ENCODE data around the gene ARHGAP18. TPM values are rescaled to one million over a fixed set of nuclear protein-coding genes. Genes with fewer than 3 reads are reported as not detected.
A peak's percentile ranks its signal among the peaks of the same experiment; 100 is the strongest.

ARHGAP18 gene
- total and polyA plus RNA-seq, 10 of the 15 experiments (the other 5 are each of a cell fraction or from before 2014, with no cell fraction given), result 18.2 to 52.2 (median 31.7) TPM

- no peaks in the 10 kb centered on the region for H3K9me3 ChIP-seq (replicated peaks; ENCODE audit: control insufficient read depth, insufficient read depth, low read length)
- CTCF ChIA-PET, result interaction anchor here (1.4 kb wide), 1 partner anchor 35 kb away, joined by 3 read pairs; no protein-coding TSS in a partner anchor
- POLR2A ChIA-PET, result no interaction called here
- intact Hi-C loops (cut with micrococcal nuclease; ENCODE audit: unreplicated experiment), result no loop called here
- H2AFZ ChIP-seq (ENCODE audit: control insufficient read depth, low read depth, low read length), result no peak overlapping the region
- H3K4me1 ChIP-seq (ENCODE audit: control insufficient read depth, insufficient read depth, low read length), result peaks cover 35% of the 10 kb centered on the region
- DNase-seq (ENCODE audit: low read depth, low spot score), result no peak
- ATAC-seq, result no peak
- no peaks in the 10 kb centered on the region for H3K36me3 ChIP-seq (ENCODE audit: control insufficient read depth in 2 of 2, insufficient read depth in 2 of 2, low read length in 1 of 2)
- no peak for FAIRE-seq
- RAD21 ChIA-PET (ENCODE audit: unreplicated experiment), result no interaction called here
- H3K9ac ChIP-seq (ENCODE audit: control insufficient read depth, insufficient read depth, low read length), result no peak overlapping the region
- no peak overlapping the region for H3K27ac ChIP-seq (ENCODE audit: control insufficient read depth, insufficient read depth)
- no peaks in the 10 kb centered on the region for H4K20me1 ChIP-seq (ENCODE audit: control insufficient read depth, insufficient read depth)
- no peaks in the 10 kb centered on the region for H3K27me3 ChIP-seq (replicated peaks in 1 of 2; ENCODE audit: control insufficient read depth in 2 of 2, insufficient read depth in 2 of 2, low read length in 1 of 2)
- in situ Hi-C loops (cut with MboI), result no loop called here
- no peak overlapping the region for H3K4me2 ChIP-seq (ENCODE audit: control insufficient read depth, insufficient read depth)
- no TSS peak for BruUV-seq (replicated peaks)
- TF ChIP-seq IRF3 (IDR thresholded peaks at IDR 0.05), result no peak
- TF ChIP-seq RAD21 (IDR thresholded peaks at IDR 0.05; ENCODE audit: insufficient read depth, low read depth, low read length), result peak; percentile 29; the same call in 1 of the 2 replicates
- TF ChIP-seq SMC3 (IDR thresholded peaks at IDR 0.05; ENCODE audit: borderline replicate concordance, low read length), result peak; percentile 8; the same call in 1 of the 2 replicates
- peaks cover 84% of the 10 kb centered on the region for H3K79me2 ChIP-seq (ENCODE audit: control insufficient read depth, insufficient read depth, low read length)
- SMC1A ChIA-PET (ENCODE audit: uncharacterized antibody, unreplicated experiment), result interaction anchor here (1.9 to 2.3 kb wide), 3 partner anchors 11 to 69 kb away, joined by 5 to 8 read pairs (median 7); no protein-coding TSS in a partner anchor
- no peak overlapping the region for H3K4me3 ChIP-seq
These were observed 42.9 kb downstream of the ARHGAP18 start for GRCh38 chr6:129667034-129667433.

GRCh38 chr6:129665555-129665954 lies 44.4 kb downstream of the ARHGAP18 start:
- Histone ChIP-seq H3K9ac (ENCODE audit: control insufficient read depth, insufficient read depth, low read length) (no peak overlapping the region), H3K27me3 (replicated peaks in 1 of 2; ENCODE audit: control insufficient read depth in 2 of 2, insufficient read depth in 2 of 2, low read length in 1 of 2) (no peaks in the 10 kb centered on the region), H3K79me2 (ENCODE audit: control insufficient read depth, insufficient read depth, low read length) (peaks cover 82% of the 10 kb centered on the region), H3K4me1 (ENCODE audit: control insufficient read depth, insufficient read depth, low read length) (peaks cover 27% of the 10 kb centered on the region), H3K27ac (ENCODE audit: control insufficient read depth, insufficient read depth) (no peak overlapping the region), H4K20me1 (ENCODE audit: control insufficient read depth, insufficient read depth) (no peaks in the 10 kb centered on the region), H2AFZ (ENCODE audit: control insufficient read depth, low read depth, low read length) (no peak overlapping the region), H3K9me3 (replicated peaks; ENCODE audit: control insufficient read depth, insufficient read depth, low read length) (no peaks in the 10 kb centered on the region), H3K4me2 (ENCODE audit: control insufficient read depth, insufficient read depth) (no peak overlapping the region), H3K4me3 (no peak overlapping the region), H3K36me3 (ENCODE audit: control insufficient read depth in 2 of 2, insufficient read depth in 2 of 2, low read length in 1 of 2) (no peaks in the 10 kb centered on the region)
- FAIRE-seq (no peak), DNase-seq (ENCODE audit: low read depth, low spot score) (no peak), ATAC-seq (no peak)
- CTCF ChIA-PET, result interaction anchor here (1.0 to 1.4 kb wide), 3 partner anchors 15 to 77 kb away, joined by 3 to 6 read pairs (median 4); no protein-coding TSS in a partner anchor
- in situ Hi-C loops (cut with MboI), result no loop called here
- POLR2A ChIA-PET, result interaction anchor here (0.8 to 1.2 kb wide), 5 partner anchors 9 to 43 kb away, joined by 3 to 7 read pairs (median 3); partner anchors contain the start of gene ARHGAP18
- intact Hi-C loops (cut with micrococcal nuclease; ENCODE audit: unreplicated experiment), result no loop called here
- 75% methylated on average over 3 of the region's 3 CpGs for WGBS (ENCODE audit: insufficient coverage, insufficient replicate concordance, low lambda C conversion rate, missing lambda C conversion rate)
- SMC1A ChIA-PET (ENCODE audit: uncharacterized antibody, unreplicated experiment), result interaction anchor here (1.0 to 2.3 kb wide), 8 partner anchors 12 to 83 kb away, joined by 3 to 8 read pairs (median 6); no protein-coding TSS in a partner anchor
- RAD21 ChIA-PET (ENCODE audit: unreplicated experiment), result interaction anchor here (1.3 kb wide), 2 partner anchors 59 to 68 kb away, joined by 4 to 8 read pairs; no protein-coding TSS in a partner anchor
- no TSS peak for BruUV-seq (replicated peaks)
- no peak for TF ChIP-seq POLR2A (IDR thresholded peaks at IDR 0.05; ENCODE audit: low read depth, low read length)
- TF ChIP-seq, protein P1, sequence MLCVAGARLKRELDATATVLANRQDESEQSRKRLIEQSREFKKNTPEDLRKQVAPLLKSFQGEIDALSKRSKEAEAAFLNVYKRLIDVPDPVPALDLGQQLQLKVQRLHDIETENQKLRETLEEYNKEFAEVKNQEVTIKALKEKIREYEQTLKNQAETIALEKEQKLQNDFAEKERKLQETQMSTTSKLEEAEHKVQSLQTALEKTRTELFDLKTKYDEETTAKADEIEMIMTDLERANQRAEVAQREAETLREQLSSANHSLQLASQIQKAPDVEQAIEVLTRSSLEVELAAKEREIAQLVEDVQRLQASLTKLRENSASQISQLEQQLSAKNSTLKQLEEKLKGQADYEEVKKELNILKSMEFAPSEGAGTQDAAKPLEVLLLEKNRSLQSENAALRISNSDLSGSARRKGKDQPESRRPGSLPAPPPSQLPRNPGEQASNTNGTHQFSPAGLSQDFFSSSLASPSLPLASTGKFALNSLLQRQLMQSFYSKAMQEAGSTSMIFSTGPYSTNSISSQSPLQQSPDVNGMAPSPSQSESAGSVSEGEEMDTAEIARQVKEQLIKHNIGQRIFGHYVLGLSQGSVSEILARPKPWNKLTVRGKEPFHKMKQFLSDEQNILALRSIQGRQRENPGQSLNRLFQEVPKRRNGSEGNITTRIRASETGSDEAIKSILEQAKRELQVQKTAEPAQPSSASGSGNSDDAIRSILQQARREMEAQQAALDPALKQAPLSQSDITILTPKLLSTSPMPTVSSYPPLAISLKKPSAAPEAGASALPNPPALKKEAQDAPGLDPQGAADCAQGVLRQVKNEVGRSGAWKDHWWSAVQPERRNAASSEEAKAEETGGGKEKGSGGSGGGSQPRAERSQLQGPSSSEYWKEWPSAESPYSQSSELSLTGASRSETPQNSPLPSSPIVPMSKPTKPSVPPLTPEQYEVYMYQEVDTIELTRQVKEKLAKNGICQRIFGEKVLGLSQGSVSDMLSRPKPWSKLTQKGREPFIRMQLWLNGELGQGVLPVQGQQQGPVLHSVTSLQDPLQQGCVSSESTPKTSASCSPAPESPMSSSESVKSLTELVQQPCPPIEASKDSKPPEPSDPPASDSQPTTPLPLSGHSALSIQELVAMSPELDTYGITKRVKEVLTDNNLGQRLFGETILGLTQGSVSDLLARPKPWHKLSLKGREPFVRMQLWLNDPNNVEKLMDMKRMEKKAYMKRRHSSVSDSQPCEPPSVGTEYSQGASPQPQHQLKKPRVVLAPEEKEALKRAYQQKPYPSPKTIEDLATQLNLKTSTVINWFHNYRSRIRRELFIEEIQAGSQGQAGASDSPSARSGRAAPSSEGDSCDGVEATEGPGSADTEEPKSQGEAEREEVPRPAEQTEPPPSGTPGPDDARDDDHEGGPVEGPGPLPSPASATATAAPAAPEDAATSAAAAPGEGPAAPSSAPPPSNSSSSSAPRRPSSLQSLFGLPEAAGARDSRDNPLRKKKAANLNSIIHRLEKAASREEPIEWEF (IDR thresholded peaks at IDR 0.05; ENCODE audit: insufficient replicate concordance, low read depth, low read length), result no peak
- no peak for TF ChIP-seq KLF5 (IDR thresholded peaks at IDR 0.05; ENCODE audit: partially characterized antibody)
- TF ChIP-seq NFIC (IDR thresholded peaks at IDR 0.05; ENCODE audit: low read depth, low read length), result no peak
- TF ChIP-seq TCF7 (IDR thresholded peaks at IDR 0.05; ENCODE audit: borderline replicate concordance), result no peak
- TF ChIP-seq NFYB (IDR thresholded peaks at IDR 0.05; ENCODE audit: insufficient read depth, low read depth, low read length), result no peak
- TF ChIP-seq, protein P2, sequence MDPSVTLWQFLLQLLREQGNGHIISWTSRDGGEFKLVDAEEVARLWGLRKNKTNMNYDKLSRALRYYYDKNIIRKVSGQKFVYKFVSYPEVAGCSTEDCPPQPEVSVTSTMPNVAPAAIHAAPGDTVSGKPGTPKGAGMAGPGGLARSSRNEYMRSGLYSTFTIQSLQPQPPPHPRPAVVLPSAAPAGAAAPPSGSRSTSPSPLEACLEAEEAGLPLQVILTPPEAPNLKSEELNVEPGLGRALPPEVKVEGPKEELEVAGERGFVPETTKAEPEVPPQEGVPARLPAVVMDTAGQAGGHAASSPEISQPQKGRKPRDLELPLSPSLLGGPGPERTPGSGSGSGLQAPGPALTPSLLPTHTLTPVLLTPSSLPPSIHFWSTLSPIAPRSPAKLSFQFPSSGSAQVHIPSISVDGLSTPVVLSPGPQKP (IDR thresholded peaks at IDR 0.05; ENCODE audit: low read depth, low read length), result no peak

Measured in GM12878 (cell line).